OCI-LY3 (cell line): ENCODE results near the gene ABHD3.
"Not testable (repeated sequence)": the region's sequence is repeated elsewhere in the genome, so short reads cannot be mapped to it uniquely, and the experiment has no call there.

Source experiments
- H2AFZ ChIP-seq: fragments of 200-600, 300-600 bp; shearing (Covaris generic); 2 replicates; pipeline ENCODE4 v1.6.0; 2014; ENCODE audit warnings: antibody characterized with exemption, low read depth, low read length
- H3K27ac ChIP-seq: fragments of 200-600, 300-600 bp; sonication (generic); 2 replicates; pipeline ENCODE4 v1.5.1; 2014; ENCODE audit warnings: mild to moderate bottlenecking, low read length, moderate library complexity, mixed read lengths
- H3K27me3 ChIP-seq: fragments of 200-600, 300-600 bp; sonication (generic); 2 replicates; pipeline ENCODE4 v1.6.1; 2014; ENCODE audit warnings: low read depth, low read length, mixed read lengths
- H3K36me3 ChIP-seq: fragments of 200-600, 300-600 bp; sonication (generic); replicated peaks from 2 replicates; pipeline ENCODE3; 2014; ENCODE audit warnings: low read depth, low read length, mixed read lengths
- H3K4me1 ChIP-seq: fragments of 300-600, 200-600 bp; sonication (generic); 2 replicates; pipeline ENCODE4 v1.6.1; 2014; ENCODE audit warnings: low read length, mixed read lengths
- H3K4me2 ChIP-seq: fragments of 200-600, 300-600 bp; sonication (generic); 2 replicates; pipeline ENCODE4 v1.6.1; 2014; ENCODE audit warnings: low read length, mixed read lengths
- H3K4me3 ChIP-seq: fragments of 300-600, 200-600 bp; sonication (generic); 2 replicates; pipeline ENCODE4 v1.5.1; 2014; ENCODE audit warnings: antibody characterized with exemption, mild to moderate bottlenecking, low read length, moderate library complexity
- H3K79me2 ChIP-seq: fragments of 300-600, 200-600 bp; shearing (Covaris generic); 2 replicates; pipeline ENCODE4 v1.6.1; 2014; ENCODE audit warnings: mild to moderate bottlenecking, low read length, mixed read lengths
- H3K9ac ChIP-seq: fragments of 300-600, 200-600 bp; shearing (Covaris generic); 2 replicates; pipeline ENCODE4 v1.6.0; 2014; ENCODE audit warnings: mild to moderate bottlenecking, low read length, moderate library complexity
- H3K9me3 ChIP-seq: fragments of 200-600, 300-600 bp; shearing (Covaris generic); 2 replicates; pipeline ENCODE4 v1.6.1; 2014; ENCODE audit warnings: low read length, mixed read lengths; ENCODE audit not compliant: insufficient read depth
- H4K20me1 ChIP-seq: fragments of 200-600, 300-600 bp; sonication (generic); 2 replicates; pipeline ENCODE4 v1.6.1; 2016; ENCODE audit warnings: low read length, mixed read lengths; ENCODE audit not compliant: insufficient read depth
- CTCF ChIP-seq: fragments of 200-600, 300-600 bp; sonication (generic); IDR thresholded peaks from 2 replicates; pipeline ENCODE4 v1.5.1; 2014; ENCODE audit warnings: antibody characterized with exemption, low read length, low read depth
- EZH2phosphoT487 ChIP-seq: fragments of 200-600 bp; shearing (Covaris generic); IDR thresholded peaks from 2 replicates; pipeline ENCODE4 v1.6.1; 2018; ENCODE audit warnings: antibody characterized with exemption, mixed run types, low read depth

ABHD3 gene

GRCh38 chr18:21722687-21723086 is 18.1 kb upstream of the ABHD3 start:
- Histone ChIP-seq H3K9me3 (no peaks in the 10 kb centered on the region), H4K20me1 (no peaks in the 10 kb centered on the region), H3K4me1 (no peaks in the 10 kb centered on the region), H3K4me3 (no peak overlapping the region), H3K79me2 (no peaks in the 10 kb centered on the region), H3K27me3 (no peaks in the 10 kb centered on the region), H3K27ac (no peak overlapping the region), H3K36me3 (no peaks in the 10 kb centered on the region), H2AFZ (no peak overlapping the region), H3K9ac (no peak overlapping the region), H3K4me2 (no peak overlapping the region)
- TF ChIP-seq CTCF, result no peak
- no peak for TF ChIP-seq EZH2phosphoT487

- Histone ChIP-seq H3K27me3 (no peaks in the 10 kb centered on the region), H3K27ac (no peak overlapping the region), H3K79me2 (no peaks in the 10 kb centered on the region), H3K36me3 (no peaks in the 10 kb centered on the region), H3K9ac (no peak overlapping the region), H3K4me3 (no peak overlapping the region), H3K4me2 (no peak overlapping the region), H3K9me3 (no peaks in the 10 kb centered on the region), H2AFZ (no peak overlapping the region), H3K4me1 (no peaks in the 10 kb centered on the region), H4K20me1 (no peaks in the 10 kb centered on the region)
- no peak for TF ChIP-seq EZH2phosphoT487
- no peak for TF ChIP-seq CTCF
Measured at GRCh38 chr18:21714474-21714873, 9.9 kb upstream of the ABHD3 start.

GRCh38 chr18:21707130-21707529 is 2.6 kb upstream of the ABHD3 start:
- not testable (repeated sequence) for H3K36me3 ChIP-seq, H4K20me1 ChIP-seq, H3K9ac ChIP-seq, H3K4me2 ChIP-seq, H3K4me3 ChIP-seq, H3K9me3 ChIP-seq, H3K27ac ChIP-seq, H3K27me3 ChIP-seq, H2AFZ ChIP-seq
- peaks cover 14% of the 10 kb centered on the region; the same call in 1 of the 2 replicates for H3K4me1 ChIP-seq
- peaks cover 15% of the 10 kb centered on the region for H3K79me2 ChIP-seq

GRCh38 chr18:21706386-21706865 is 1.9 kb upstream of the ABHD3 start:
- H4K20me1 ChIP-seq, result no peaks in the 10 kb centered on the region
- H3K9me3 ChIP-seq, result no peaks in the 10 kb centered on the region
- no peak overlapping the region for H3K4me2 ChIP-seq
- H3K27ac ChIP-seq, result no peak overlapping the region
- H3K4me1 ChIP-seq, result peaks cover 14% of the 10 kb centered on the region; the same call in 1 of the 2 replicates
- H3K36me3 ChIP-seq, result peaks cover 13% of the 10 kb centered on the region
- no peaks in the 10 kb centered on the region for H3K27me3 ChIP-seq
- H3K4me3 ChIP-seq, result no peak overlapping the region
- no peak overlapping the region for H3K9ac ChIP-seq
- TF ChIP-seq CTCF, result no peak
- TF ChIP-seq EZH2phosphoT487, result no peak
- H3K79me2 ChIP-seq, result peaks cover 15% of the 10 kb centered on the region
- H2AFZ ChIP-seq, result no peak overlapping the region
